Neutrophil (primary cell): ENCODE data around the gene RELA.

Source experiments
- H3K27ac ChIP-seq: fragments of 200-600 bp; sonication (generic); 2 replicates; pipeline ENCODE4 v1.5.1; 2016; ENCODE audit warnings: mild to moderate bottlenecking, moderate library complexity
- H3K27me3 ChIP-seq: fragments of 200-600 bp; sonication (generic); 2 replicates; pipeline ENCODE4 v1.6.0; 2016; ENCODE audit warnings: mild to moderate bottlenecking
- H3K36me3 ChIP-seq: fragments of 200-600 bp; sonication (generic); 2 replicates; pipeline ENCODE4 v1.5.1; 2017
- H3K4me1 ChIP-seq, 2 experiments: fragments of 200-600 bp in 1 of 2; sonication (generic) in 1 of 2; 1 replicate in 1 of 2; 2 replicates in 1 of 2; pipeline versions ENCODE4 v1.5.1 to v1.6.1; 2013 to 2016; ENCODE audit warnings: low read depth in 1 of 2, low read length in 1 of 2, mild to moderate bottlenecking in 1 of 2, moderate library complexity in 1 of 2; ENCODE audit not compliant: control insufficient read depth in 1 of 2, insufficient read depth in 1 of 2
- H3K4me3 ChIP-seq, 2 experiments: fragments of 200-600 bp in 1 of 2; sonication (generic) in 1 of 2; 1 replicate in 1 of 2; 2 replicates in 1 of 2; pipeline ENCODE4 v1.5.1; 2013 to 2016; ENCODE audit warnings: low read depth in 1 of 2, low read length in 1 of 2, mild to moderate bottlenecking in 1 of 2, moderate library complexity in 1 of 2
- H3K9me3 ChIP-seq: fragments of 200-600 bp; sonication (generic); 2 replicates; pipeline ENCODE4 v1.5.1; 2016
- CTCF ChIP-seq: fragments of 200-600 bp; sonication (generic); IDR thresholded peaks from 2 replicates; pipeline ENCODE4 v1.5.1; 2016; ENCODE audit warnings: antibody characterized with exemption

Gene RELA

GRCh38 chr11:65634109-65634436 is 28.6 kb downstream of the RELA start:
- Histone ChIP-seq H3K4me3 (no peak overlapping the region), H3K4me1 (peaks cover 16 to 18% of the 10 kb centered on the region in 2 experiments), H3K27ac (peak overlapping the region; percentile 19), H3K36me3 (peaks cover 77% of the 10 kb centered on the region), H3K27me3 (no peaks in the 10 kb centered on the region), H3K9me3 (no peaks in the 10 kb centered on the region)
- TF ChIP-seq CTCF, result no peak

- H3K27me3 ChIP-seq, result no peaks in the 10 kb centered on the region
- no peak for TF ChIP-seq CTCF
- peak overlapping the region; percentile 19 for H3K27ac ChIP-seq
- H3K36me3 ChIP-seq, result peaks cover 83% of the 10 kb centered on the region
- peaks cover 11 to 13% of the 10 kb centered on the region in 2 experiments for H3K4me1 ChIP-seq
- H3K4me3 ChIP-seq, result no peak overlapping the region
- H3K9me3 ChIP-seq, result no peaks in the 10 kb centered on the region
Measured at GRCh38 chr11:65633390-65634108, 29.2 kb downstream of the RELA start.

- Histone ChIP-seq H3K9me3 (no peaks in the 10 kb centered on the region), H3K4me1 (peaks cover 3 to 6% of the 10 kb centered on the region in 2 experiments), H3K4me3 (no peak overlapping the region), H3K36me3 (peaks cover 97% of the 10 kb centered on the region), H3K27me3 (no peaks in the 10 kb centered on the region), H3K27ac (no peak overlapping the region)
- TF ChIP-seq CTCF, result no peak
Measured at GRCh38 chr11:65630215-65630614, 32.5 kb downstream of the RELA start.

GRCh38 chr11:65629579-65629978 is 33.1 kb downstream of the RELA start:
- Histone ChIP-seq H3K4me3 (no peak overlapping the region), H3K9me3 (no peaks in the 10 kb centered on the region), H3K27me3 (no peaks in the 10 kb centered on the region), H3K27ac (no peak overlapping the region), H3K4me1 (peaks cover 3 to 6% of the 10 kb centered on the region in 2 experiments), H3K36me3 (peaks cover 97% of the 10 kb centered on the region)
- TF ChIP-seq CTCF, result no peak

- peaks cover 3 to 6% of the 10 kb centered on the region in 2 experiments for H3K4me1 ChIP-seq
- no peaks in the 10 kb centered on the region for H3K9me3 ChIP-seq
- no peak overlapping the region for H3K27ac ChIP-seq
- H3K36me3 ChIP-seq, result peaks cover 99% of the 10 kb centered on the region
- no peaks in the 10 kb centered on the region for H3K27me3 ChIP-seq
- H3K4me3 ChIP-seq, result no peak overlapping the region
- no peak for TF ChIP-seq CTCF
Measured at GRCh38 chr11:65627202-65627601, 35.5 kb downstream of the RELA start.
